Body of pancreas (tissue), 4 donors: Measurements from ENCODE around the gene TBC1D24.

Experiments
- CTCF ChIP-seq, 7 experiments: fragments of 450-650 bp in 4 of 7; fragments of 200-600 bp in 3 of 7; sonication (generic) in 3 of 7; IDR thresholded peaks; one replicate each; pipeline ENCODE4 v1.5.1; 2016 to 2019; ENCODE audit warnings: antibody characterized with exemption in 7 of 7
- POLR2A ChIP-seq, 3 donors: fragments of 450-650 bp; IDR thresholded peaks; one replicate each; pipeline ENCODE4 v1.6.1; 2016; ENCODE audit warnings: antibody characterized with exemption in 3 of 3, mild to moderate bottlenecking in 2 of 3

- TF ChIP-seq POLR2A (IDR thresholded peaks at IDR 0.05) (no peak), CTCF (IDR thresholded peaks at IDR 0.05) (no peak)
These were observed 59.0 kb downstream of the TBC1D24 start for GRCh38 chr16:2533912-2534311.
